ENCODE data around the gene FAM234B.

FAM234B gene

DNA sequence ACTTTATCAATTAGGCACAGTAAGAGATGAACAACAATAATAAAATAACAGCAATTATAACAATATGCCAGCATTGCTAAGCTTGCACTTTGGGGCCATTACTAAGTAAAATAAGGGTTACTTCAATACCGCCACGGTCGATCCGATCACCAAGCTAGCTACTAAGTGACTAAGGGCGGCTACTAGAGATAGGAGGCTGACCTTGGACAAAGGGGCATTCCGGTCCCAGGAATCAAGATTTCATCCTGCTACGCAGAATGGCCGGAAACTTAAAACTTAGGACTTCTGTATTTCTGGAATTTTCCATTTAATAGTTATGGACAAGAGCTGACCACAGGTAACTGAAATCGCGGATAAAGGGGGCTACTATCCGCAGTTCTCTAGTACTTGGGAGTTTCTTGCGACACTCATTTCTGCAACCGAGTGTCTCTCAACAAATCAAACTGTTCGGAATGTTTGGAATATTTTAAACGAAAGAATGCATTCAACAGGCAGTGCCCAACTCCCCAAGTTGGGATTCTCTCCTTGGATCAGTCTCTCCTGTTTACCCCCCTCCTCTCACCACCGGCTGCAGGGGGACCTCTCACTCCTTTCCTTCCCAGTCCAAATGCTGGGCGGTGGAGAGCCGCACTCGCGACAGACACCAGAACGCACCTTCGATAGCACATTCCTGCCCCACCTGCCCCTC is 44.8 kb upstream of the FAM234B start:
- no peak for DNase-seq (ENCODE audit: low spot score)
- in situ Hi-C loops (cut with MboI; ENCODE audit: low pct_unique_long_range_greater_than_20kb, low sequenced_read_pairs, unreplicated experiment) = no loop called here
- TF ChIP-seq, protein P1, sequence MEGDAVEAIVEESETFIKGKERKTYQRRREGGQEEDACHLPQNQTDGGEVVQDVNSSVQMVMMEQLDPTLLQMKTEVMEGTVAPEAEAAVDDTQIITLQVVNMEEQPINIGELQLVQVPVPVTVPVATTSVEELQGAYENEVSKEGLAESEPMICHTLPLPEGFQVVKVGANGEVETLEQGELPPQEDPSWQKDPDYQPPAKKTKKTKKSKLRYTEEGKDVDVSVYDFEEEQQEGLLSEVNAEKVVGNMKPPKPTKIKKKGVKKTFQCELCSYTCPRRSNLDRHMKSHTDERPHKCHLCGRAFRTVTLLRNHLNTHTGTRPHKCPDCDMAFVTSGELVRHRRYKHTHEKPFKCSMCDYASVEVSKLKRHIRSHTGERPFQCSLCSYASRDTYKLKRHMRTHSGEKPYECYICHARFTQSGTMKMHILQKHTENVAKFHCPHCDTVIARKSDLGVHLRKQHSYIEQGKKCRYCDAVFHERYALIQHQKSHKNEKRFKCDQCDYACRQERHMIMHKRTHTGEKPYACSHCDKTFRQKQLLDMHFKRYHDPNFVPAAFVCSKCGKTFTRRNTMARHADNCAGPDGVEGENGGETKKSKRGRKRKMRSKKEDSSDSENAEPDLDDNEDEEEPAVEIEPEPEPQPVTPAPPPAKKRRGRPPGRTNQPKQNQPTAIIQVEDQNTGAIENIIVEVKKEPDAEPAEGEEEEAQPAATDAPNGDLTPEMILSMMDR (IDR thresholded peaks at IDR 0.05; ENCODE audit: extremely low read depth, insufficient read depth, missing control alignments) = no peak

DNA sequence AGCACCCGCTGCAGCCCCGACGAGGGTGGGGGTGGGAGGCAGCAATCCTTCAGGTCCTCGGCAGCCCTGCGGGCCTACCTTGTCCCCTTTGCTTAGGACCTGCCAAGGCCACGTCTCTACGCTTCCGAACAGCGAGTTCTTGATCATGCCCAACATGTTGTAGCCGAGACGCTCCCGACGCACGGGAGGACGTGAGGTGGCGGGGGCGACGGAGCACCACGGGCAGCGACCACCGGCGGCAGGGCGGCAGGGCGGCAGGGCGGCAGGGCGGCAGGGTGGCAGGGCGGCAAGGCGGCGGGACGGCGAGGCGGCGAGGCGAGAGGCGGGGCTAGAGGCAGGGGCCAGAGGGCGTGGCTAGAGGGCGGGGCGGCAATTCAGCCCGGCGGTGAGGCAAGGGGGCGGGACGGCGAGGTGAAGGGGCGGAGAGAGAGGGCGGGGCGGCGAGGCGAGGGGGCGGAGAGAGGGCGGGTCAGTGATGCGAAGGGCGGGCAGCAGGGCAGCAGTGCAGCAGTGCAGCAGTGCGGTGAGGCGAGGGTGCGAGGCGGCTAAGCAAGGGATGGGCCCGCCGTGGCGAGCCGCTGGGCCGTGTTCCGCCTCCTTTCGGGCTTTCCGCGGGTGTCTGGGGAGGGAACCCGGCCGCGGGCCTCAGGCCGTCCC is 44.1 kb upstream of the FAM234B start, which contains the start of gene HEBP1:
TSS of gene HEBP1 (minus strand) at position 307 of the 657 bp plus-strand sequence. CDS start at position 156, 151 bp downstream.
- in situ Hi-C loops (cut with MboI; ENCODE audit: low pct_unique_long_range_greater_than_20kb, low sequenced_read_pairs, unreplicated experiment) = loop anchor here (25.0 kb wide), 1 partner anchor 212 kb away; no protein-coding TSS in a partner anchor
- TF ChIP-seq, protein P1 (IDR thresholded peaks at IDR 0.05; ENCODE audit: extremely low read depth, insufficient read depth, missing control alignments) = no peak
- peak; percentile 99 for DNase-seq (ENCODE audit: low spot score)

DNA sequence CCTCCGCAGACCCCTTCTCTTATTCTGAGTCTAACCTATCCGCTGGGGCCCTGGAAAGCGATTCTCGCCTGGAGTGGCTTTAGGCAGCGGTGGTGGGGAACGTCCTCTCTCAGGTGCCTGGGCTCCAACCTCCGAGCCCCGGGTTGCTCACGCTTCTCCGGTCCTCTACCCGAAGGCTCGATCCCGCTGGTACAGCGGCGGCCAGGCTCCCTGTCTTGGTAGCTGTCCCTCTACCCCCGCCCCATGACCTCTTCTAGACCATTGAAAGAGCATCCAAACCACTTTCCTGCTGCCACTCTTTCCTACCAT is 43.6 kb upstream of the FAM234B start:
- in situ Hi-C loops (cut with MboI; ENCODE audit: low pct_unique_long_range_greater_than_20kb, low sequenced_read_pairs, unreplicated experiment) = loop anchor here (25.0 kb wide), 1 partner anchor 212 kb away; no protein-coding TSS in a partner anchor
- no peak for DNase-seq (ENCODE audit: low spot score)
- TF ChIP-seq, protein P1 (IDR thresholded peaks at IDR 0.05; ENCODE audit: extremely low read depth, insufficient read depth, missing control alignments) = no peak

DNA sequence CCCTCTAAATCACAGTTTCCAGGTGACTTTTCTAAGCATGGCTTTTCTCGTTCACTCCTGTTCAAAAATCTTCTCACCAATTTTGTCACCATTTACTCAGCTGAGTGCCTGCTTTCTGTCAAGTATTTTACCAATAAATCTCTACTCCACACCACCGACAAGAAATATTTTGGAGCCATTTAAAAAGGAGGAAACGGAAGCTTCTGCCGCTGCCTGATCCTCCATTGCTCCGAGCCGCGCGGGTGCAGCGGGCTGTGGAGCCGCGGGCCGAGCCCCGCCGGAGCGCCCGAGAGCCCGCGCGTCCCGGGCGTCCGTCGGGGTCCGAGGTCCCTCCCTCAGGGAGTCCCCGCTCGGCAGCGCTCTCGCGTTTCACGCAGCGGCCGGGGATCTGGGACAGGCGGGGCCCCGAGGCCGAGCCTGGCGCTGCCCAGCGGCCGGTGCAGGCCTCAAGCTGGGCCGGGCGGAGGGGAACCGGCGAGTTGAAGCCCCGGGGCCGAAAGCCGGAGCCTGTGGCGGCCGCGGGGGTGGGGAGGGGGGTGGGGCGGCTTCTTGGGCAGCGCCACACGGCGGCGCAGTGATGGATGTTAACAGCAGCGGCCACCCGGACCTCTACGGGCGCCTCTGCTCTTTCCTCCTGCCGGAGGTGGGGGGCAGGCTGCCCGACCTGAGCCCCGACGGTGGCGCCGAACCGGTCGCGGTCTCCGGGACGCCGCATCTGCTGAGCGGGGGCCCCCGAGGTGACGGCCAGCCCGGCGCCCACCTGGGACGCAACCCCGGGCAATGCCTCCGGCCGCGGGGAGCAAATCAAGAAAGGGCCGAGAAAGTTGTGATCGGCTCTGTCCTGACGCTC is 43.0 kb upstream of the FAM234B start:
- TF ChIP-seq, protein P1 (IDR thresholded peaks at IDR 0.05; ENCODE audit: extremely low read depth, insufficient read depth, missing control alignments) = no peak
- DNase-seq (ENCODE audit: low spot score) = peak; percentile 72
- in situ Hi-C loops (cut with MboI; ENCODE audit: low pct_unique_long_range_greater_than_20kb, low sequenced_read_pairs, unreplicated experiment) = loop anchor here (25.0 kb wide), 1 partner anchor 211 kb away; no protein-coding TSS in a partner anchor

DNA sequence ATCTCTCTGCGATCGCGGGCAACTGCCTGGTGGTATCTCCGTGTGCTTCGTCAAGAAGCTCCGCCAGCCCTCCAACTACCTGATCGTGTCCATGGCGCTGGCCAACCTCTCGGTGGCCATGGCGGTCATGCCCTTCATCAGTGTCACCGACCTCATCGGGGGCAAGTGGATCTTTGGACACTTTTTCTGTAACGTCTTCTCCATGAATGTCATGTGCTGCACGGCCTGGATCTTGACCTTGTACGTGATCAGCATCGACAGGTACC is 42.5 kb upstream of the FAM234B start:
- DNase-seq (ENCODE audit: low spot score) = no peak
- in situ Hi-C loops (cut with MboI; ENCODE audit: low pct_unique_long_range_greater_than_20kb, low sequenced_read_pairs, unreplicated experiment) = loop anchor here (25.0 kb wide), 1 partner anchor 211 kb away; no protein-coding TSS in a partner anchor

More for the DNA sequence above, 42.5 kb upstream of the FAM234B start:
- TF ChIP-seq, protein P1 (IDR thresholded peaks at IDR 0.05; ENCODE audit: extremely low read depth, insufficient read depth, missing control alignments) = no peak

Data from GM13977 (cell line).